ENCODE measurements around the gene TMEM238. TPM values are rescaled to one million over a fixed set of nuclear protein-coding genes. Genes with fewer than 3 reads are reported as not detected.

TMEM238 gene
- total RNA-seq, 1 experiment from 2014 or later = 22.8 TPM

DNA sequence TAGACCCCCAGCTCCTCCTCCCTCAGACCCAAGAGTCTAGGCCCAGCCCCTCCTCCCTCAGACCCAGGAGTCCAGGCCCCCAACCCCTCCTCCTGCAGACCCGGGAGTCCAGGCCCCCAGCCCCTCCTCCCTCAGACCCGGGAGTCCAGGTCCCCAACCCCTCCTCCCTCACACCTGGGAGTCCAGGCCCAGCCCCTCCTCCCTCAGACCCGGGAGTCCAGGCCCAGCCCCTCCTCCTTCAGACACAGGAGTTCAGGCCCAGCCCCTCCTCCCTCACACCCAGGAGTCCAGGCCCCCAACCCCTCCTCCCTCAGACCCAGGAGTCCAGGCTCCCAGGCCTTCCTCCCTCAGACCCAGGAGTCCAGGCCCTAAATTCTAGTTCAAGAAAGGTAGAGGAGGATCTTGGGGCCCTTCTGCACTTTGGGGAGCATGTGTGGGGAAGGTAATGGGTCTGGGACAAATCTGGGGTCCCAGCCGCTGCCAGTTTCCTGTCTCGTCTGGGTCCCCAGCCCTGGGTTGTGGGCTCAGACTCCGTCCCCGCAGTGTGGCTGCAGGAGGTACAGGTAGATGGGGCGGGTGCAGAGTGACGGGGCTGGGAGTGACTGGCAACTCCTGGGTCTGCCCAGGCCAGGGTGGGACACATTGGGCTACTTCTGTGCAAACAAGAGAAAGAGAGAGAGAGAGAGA lies 10.6 kb downstream of the TMEM238 start:
- peak; percentile 1; the same call in 1 of the 2 replicates for ATAC-seq
- Histone ChIP-seq H3K9ac (ENCODE audit: low read length) (no peak overlapping the region), H3K79me2 (ENCODE audit: low read length) (no peaks in the 10 kb centered on the region), H3K4me2 (ENCODE audit: low read length) (peak overlapping the region; percentile 71), H2AFZ (ENCODE audit: low read length) (0 out of 2 replicates have a peak overlapping the region, but pooled peaks have one; percentile 17), H3K4me1 (ENCODE audit: insufficient read depth, low read length) (peaks cover 49% of the 10 kb centered on the region), H4K20me1 (ENCODE audit: low read length) (no peaks in the 10 kb centered on the region), H3K4me3 (ENCODE audit: low read length) (no peak overlapping the region), H3K27me3 (ENCODE audit: low read length) (no peaks in the 10 kb centered on the region), H3K36me3 (ENCODE audit: low read depth, low read length) (no peaks in the 10 kb centered on the region), H3K27ac (ENCODE audit: low read length) (peak overlapping the region; percentile 6; the same call in 1 of the 2 replicates), H3F3A (ENCODE audit: low read length, unreplicated experiment) (peaks cover 5% of the 10 kb centered on the region), H3K9me2 (replicated peaks; ENCODE audit: low read length) (no peaks in the 10 kb centered on the region), H3K9me3 (ENCODE audit: low read length) (no peaks in the 10 kb centered on the region)
- intact Hi-C loops (cut with micrococcal nuclease) = loop anchor here (5.0 kb wide), 1 partner anchor 71 kb away; no protein-coding TSS in a partner anchor
- CTCF ChIA-PET = interaction anchor here (1.0 kb wide), 1 partner anchor 10 kb away, joined by 5 read pairs; no protein-coding TSS in a partner anchor
- POLR2A ChIA-PET (ENCODE audit: unreplicated experiment) = no interaction called here
- no TSS peak for BruUV-seq (replicated peaks)
- DNase-seq = no peak
- no peak for TF ChIP-seq EZH2phosphoT487 (IDR thresholded peaks at IDR 0.05; ENCODE audit: borderline replicate concordance, low read length)
- TF ChIP-seq, protein P1, sequence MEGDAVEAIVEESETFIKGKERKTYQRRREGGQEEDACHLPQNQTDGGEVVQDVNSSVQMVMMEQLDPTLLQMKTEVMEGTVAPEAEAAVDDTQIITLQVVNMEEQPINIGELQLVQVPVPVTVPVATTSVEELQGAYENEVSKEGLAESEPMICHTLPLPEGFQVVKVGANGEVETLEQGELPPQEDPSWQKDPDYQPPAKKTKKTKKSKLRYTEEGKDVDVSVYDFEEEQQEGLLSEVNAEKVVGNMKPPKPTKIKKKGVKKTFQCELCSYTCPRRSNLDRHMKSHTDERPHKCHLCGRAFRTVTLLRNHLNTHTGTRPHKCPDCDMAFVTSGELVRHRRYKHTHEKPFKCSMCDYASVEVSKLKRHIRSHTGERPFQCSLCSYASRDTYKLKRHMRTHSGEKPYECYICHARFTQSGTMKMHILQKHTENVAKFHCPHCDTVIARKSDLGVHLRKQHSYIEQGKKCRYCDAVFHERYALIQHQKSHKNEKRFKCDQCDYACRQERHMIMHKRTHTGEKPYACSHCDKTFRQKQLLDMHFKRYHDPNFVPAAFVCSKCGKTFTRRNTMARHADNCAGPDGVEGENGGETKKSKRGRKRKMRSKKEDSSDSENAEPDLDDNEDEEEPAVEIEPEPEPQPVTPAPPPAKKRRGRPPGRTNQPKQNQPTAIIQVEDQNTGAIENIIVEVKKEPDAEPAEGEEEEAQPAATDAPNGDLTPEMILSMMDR (conservative IDR thresholded peaks at IDR 0.05; ENCODE audit: low read depth, low read length) = no peak
- TF ChIP-seq EZH2 (IDR thresholded peaks at IDR 0.05; ENCODE audit: low read length, unreplicated experiment) = no peak

DNA sequence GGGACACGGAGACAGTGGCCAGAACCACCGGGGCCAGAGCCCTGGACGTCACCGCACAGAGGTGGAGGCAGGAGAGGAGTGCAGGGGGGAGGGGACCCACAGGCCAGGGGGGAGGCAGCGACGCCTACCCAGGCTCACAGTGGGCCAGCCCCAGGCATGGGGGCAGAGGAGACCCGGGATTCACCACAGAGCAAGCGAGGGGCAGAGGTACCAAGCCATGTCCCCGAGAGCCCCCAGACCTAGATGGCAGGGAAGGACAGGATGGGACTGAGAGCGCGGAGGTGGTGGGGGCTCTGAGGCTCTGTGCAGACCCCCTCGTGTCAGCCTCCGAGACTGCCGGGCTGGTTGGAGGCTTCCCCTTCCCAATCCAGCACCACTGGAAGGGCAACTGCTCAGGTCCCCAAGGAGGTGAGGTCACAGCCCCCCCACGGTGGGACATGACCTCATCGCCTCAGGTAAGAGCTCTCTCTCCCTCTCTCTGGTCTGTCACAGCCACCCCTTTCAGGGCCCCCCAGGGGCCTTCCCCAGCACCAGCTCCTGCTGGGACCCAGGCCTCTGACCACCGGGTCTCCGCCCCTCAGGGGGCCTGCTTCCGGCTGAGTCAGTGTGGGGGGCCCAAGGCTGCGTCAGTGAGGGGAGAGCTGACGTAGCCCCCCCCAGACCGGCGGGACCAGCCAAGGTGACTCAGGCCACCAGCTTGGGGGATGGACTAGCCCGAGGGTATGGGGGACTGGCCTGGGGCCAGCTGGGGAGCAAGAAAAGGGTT lies 11.6 kb downstream of the TMEM238 start:
- Histone ChIP-seq H3K36me3 (ENCODE audit: low read depth, low read length) (no peaks in the 10 kb centered on the region), H3K9me3 (ENCODE audit: low read length) (no peaks in the 10 kb centered on the region), H3K27me3 (ENCODE audit: low read length) (no peaks in the 10 kb centered on the region), H3K4me2 (ENCODE audit: low read length) (peak overlapping the region; percentile 25), H3K9ac (ENCODE audit: low read length) (no peak overlapping the region), H3K4me3 (ENCODE audit: low read length) (no peak overlapping the region), H3K9me2 (replicated peaks; ENCODE audit: low read length) (no peaks in the 10 kb centered on the region), H3K79me2 (ENCODE audit: low read length) (no peaks in the 10 kb centered on the region), H3F3A (ENCODE audit: low read length, unreplicated experiment) (peaks cover 5% of the 10 kb centered on the region), H3K4me1 (ENCODE audit: insufficient read depth, low read length) (peaks cover 49% of the 10 kb centered on the region), H3K27ac (ENCODE audit: low read length) (no peak overlapping the region), H2AFZ (ENCODE audit: low read length) (no peak overlapping the region), H4K20me1 (ENCODE audit: low read length) (no peaks in the 10 kb centered on the region)
- ChIA-PET POLR2A (ENCODE audit: unreplicated experiment) (interaction anchor here (0.6 kb wide), 1 partner anchor 34 kb away, joined by 3 read pairs; no protein-coding TSS in a partner anchor), CTCF (no interaction called here)
- peak; percentile 57 for DNase-seq
- no peak for ATAC-seq
- intact Hi-C loops (cut with micrococcal nuclease) = loop anchor here (5.0 kb wide), 1 partner anchor 70 kb away; no protein-coding TSS in a partner anchor
- BruUV-seq (replicated peaks) = no TSS peak
- TF ChIP-seq EZH2phosphoT487 (IDR thresholded peaks at IDR 0.05; ENCODE audit: borderline replicate concordance, low read length) (no peak), EZH2 (IDR thresholded peaks at IDR 0.05; ENCODE audit: low read length, unreplicated experiment) (no peak)
- TF ChIP-seq, protein P1 (conservative IDR thresholded peaks at IDR 0.05; ENCODE audit: low read depth, low read length) = no peak
